Activated CD4-positive, alpha-beta T cell treated with anti-CD3 and anti-CD28 coated beads, Interleukin-2, amount 50 U/mL, for 1 hour (primary cell): ENCODE measurements around the gene CLMP.

Experiments used
- DNase-seq: peaks from one replicate; pipeline ENCODE4 v3.0.0-alpha.2; 2020

The CLMP gene

GRCh38 chr11:123195188-123196059, at the start of gene CLMP:
Gene CLMP, minus strand, starts transcription at chr11:123195248. Its CDS starts 308 bp downstream, at chr11:123194940.
- DNase-seq: no peak

GRCh38 chr11:123241874-123242543, 47.0 kb upstream of the CLMP start:
- no peak for DNase-seq

GRCh38 chr11:123241294-123241693, 46.2 kb upstream of the CLMP start:
- no peak for DNase-seq

- DNase-seq: no peak
Measured at GRCh38 chr11:123239191-123240150, 44.4 kb upstream of the CLMP start.

- DNase-seq: no peak
Measured at GRCh38 chr11:123238297-123238696, 43.2 kb upstream of the CLMP start.

GRCh38 chr11:123236879-123237278, 41.8 kb upstream of the CLMP start:
- DNase-seq: no peak

- no peak for DNase-seq
Measured at GRCh38 chr11:123235656-123236261, 40.7 kb upstream of the CLMP start.

- DNase-seq: peak; percentile 44
Measured at GRCh38 chr11:123235117-123235655, 40.1 kb upstream of the CLMP start.

GRCh38 chr11:123233975-123234334, 38.9 kb upstream of the CLMP start:
- DNase-seq: no peak

GRCh38 chr11:123233280-123233974, 38.4 kb upstream of the CLMP start:
- DNase-seq: no peak

- DNase-seq: no peak
Measured at GRCh38 chr11:123231777-123232176, 36.7 kb upstream of the CLMP start.

- DNase-seq: no peak
Measured at GRCh38 chr11:123231256-123231655, 36.2 kb upstream of the CLMP start.

- DNase-seq: no peak
Measured at GRCh38 chr11:123230346-123230745, 35.3 kb upstream of the CLMP start.

GRCh38 chr11:123228496-123229163, 33.6 kb upstream of the CLMP start:
- no peak for DNase-seq

GRCh38 chr11:123227763-123228495, 32.9 kb upstream of the CLMP start:
- DNase-seq: no peak

GRCh38 chr11:123221584-123221983, 26.5 kb upstream of the CLMP start:
- no peak for DNase-seq

GRCh38 chr11:123221096-123221561, 26.1 kb upstream of the CLMP start:
- DNase-seq: no peak

GRCh38 chr11:123219066-123219690, 24.1 kb upstream of the CLMP start:
- no peak for DNase-seq

GRCh38 chr11:123218451-123218850, 23.4 kb upstream of the CLMP start:
- no peak for DNase-seq

GRCh38 chr11:123217897-123218296, 22.8 kb upstream of the CLMP start:
- no peak for DNase-seq
